Neural progenitor cell (in vitro differentiated cells): ENCODE results near the gene CENPC.

Experiments used
- EZH2 ChIP-seq: fragments of 200-600 bp; sonication (generic); IDR thresholded peaks from 2 replicates; pipeline ENCODE4 v1.6.1; 2017; ENCODE audit warnings: antibody characterized with exemption, mild to moderate bottlenecking, moderate library complexity
- TF ChIP-seq, protein P1 (sequence below): fragments of 200-600 bp; sonication (generic); IDR thresholded peaks from 2 replicates; pipeline ENCODE4 v1.5.1; 2017; ENCODE audit warnings: antibody characterized with exemption, mild to moderate bottlenecking

GRCh38 chr4:67465032-67465762, 80.1 kb downstream of the CENPC start:
- TF ChIP-seq, protein P1, sequence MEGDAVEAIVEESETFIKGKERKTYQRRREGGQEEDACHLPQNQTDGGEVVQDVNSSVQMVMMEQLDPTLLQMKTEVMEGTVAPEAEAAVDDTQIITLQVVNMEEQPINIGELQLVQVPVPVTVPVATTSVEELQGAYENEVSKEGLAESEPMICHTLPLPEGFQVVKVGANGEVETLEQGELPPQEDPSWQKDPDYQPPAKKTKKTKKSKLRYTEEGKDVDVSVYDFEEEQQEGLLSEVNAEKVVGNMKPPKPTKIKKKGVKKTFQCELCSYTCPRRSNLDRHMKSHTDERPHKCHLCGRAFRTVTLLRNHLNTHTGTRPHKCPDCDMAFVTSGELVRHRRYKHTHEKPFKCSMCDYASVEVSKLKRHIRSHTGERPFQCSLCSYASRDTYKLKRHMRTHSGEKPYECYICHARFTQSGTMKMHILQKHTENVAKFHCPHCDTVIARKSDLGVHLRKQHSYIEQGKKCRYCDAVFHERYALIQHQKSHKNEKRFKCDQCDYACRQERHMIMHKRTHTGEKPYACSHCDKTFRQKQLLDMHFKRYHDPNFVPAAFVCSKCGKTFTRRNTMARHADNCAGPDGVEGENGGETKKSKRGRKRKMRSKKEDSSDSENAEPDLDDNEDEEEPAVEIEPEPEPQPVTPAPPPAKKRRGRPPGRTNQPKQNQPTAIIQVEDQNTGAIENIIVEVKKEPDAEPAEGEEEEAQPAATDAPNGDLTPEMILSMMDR, result no peak
- no peak for TF ChIP-seq EZH2
